ENCODE data around the gene TNFRSF14.

The TNFRSF14 gene

DNA sequence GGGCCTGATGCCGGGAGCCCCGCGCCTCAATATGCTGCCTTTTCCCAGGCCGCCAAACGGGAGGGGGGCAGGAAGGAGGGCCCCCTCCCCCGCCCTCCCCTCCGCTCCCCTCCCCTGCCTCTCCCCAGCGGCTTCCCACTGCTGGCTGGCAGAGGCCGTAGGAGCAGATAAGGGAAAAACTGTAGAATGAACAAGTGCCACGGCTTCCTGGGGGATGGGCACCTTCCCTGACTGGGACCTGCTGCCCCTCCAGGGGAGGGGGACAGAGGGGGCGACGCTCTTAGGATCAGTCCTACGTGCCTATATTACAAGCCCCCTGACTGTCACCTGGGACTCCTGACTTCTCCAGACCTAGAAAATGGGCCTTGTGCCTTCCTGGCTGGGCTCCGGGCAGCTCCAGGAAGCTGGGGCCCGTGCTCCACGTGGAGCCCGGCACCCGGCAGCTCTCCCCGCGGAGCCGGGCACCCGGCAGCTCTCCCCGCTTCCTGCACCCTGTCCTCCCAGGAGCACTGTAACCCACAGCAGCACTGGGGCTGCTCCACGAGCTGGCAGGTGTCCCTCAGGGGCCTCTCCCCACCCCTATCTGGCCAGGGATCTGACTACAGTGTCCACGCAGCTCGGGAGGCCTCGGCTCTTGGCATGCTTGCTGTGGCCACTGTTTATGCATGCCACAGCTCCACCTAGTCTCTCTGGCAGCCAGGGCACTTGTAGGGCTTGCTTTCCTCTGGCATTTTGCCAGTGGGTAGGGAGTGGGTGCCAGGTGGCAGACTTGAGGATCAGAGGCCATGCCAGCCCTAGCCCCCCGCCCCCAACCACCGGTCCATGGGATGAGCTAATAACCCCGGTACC lies 25.4 kb upstream of the TNFRSF14 start:
- H3K27me3 ChIP-seq (ENCODE audit: low read depth, low read length): peaks cover 37% of the 10 kb centered on the region
- peaks cover 5 to 39% of the 10 kb centered on the region in 2 donors for H3K4me1 ChIP-seq (ENCODE audit: control insufficient read depth in 1 of 2, insufficient read depth in 2 of 2, low read length in 2 of 2)
- no peak overlapping the region for H3K4me3 ChIP-seq (ENCODE audit: low read depth in 1 of 2, low read length in 2 of 2)
- no peak overlapping the region for H3K27ac ChIP-seq (ENCODE audit: low read length)
- no peaks in the 10 kb centered on the region for H3K36me3 ChIP-seq (ENCODE audit: control insufficient read depth in 1 of 2, insufficient read depth in 2 of 2, low read length in 2 of 2)
- H3K9me3 ChIP-seq (ENCODE audit: control insufficient read depth in 1 of 2, low read length in 2 of 2): no peaks in the 10 kb centered on the region

DNA sequence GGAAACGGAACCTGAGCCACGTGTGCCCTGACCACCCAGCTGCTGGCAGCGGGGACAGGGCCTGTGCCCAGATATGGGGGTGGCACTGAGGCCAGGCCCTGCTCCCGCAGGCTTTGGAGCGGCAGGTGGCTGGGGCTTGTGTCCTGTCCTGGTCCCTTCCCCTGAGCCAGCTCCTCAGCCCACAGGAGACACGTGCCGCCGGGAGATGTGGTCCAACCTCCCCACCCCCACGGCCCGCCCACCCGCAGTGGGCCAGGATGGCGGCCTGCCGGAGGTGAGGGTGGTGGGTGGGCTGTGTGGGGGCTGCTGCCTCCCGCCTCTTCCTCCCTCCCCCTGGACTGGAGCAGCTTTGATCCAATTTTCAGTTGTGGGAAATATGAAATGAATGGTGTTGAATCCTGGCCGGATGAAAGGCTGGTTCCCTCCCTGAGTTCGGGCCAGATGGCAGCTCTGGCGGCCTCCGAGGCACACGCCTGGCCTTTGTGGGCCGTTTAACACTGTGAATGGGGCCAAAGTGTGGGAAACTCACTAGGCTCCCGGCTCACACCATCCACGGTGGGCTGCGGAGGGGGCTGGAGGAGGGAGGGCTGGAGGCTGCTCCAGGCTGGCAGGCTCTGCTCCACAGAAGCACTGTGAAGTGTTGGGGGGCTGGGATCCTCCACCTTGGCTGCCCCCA lies 23.5 kb upstream of the TNFRSF14 start:
- Histone ChIP-seq H3K4me3 (ENCODE audit: low read depth in 1 of 2, low read length in 2 of 2) (no peak overlapping the region), H3K27me3 (ENCODE audit: low read depth, low read length) (peaks cover 43% of the 10 kb centered on the region), H3K36me3 (ENCODE audit: control insufficient read depth in 1 of 2, insufficient read depth in 2 of 2, low read length in 2 of 2) (no peaks in the 10 kb centered on the region), H3K27ac (ENCODE audit: low read length) (no peak overlapping the region), H3K9me3 (ENCODE audit: control insufficient read depth in 1 of 2, low read length in 2 of 2) (no peaks in the 10 kb centered on the region), H3K4me1 (ENCODE audit: control insufficient read depth in 1 of 2, insufficient read depth in 2 of 2, low read length in 2 of 2) (peaks cover 0 to 29% of the 10 kb centered on the region in 2 donors)

DNA sequence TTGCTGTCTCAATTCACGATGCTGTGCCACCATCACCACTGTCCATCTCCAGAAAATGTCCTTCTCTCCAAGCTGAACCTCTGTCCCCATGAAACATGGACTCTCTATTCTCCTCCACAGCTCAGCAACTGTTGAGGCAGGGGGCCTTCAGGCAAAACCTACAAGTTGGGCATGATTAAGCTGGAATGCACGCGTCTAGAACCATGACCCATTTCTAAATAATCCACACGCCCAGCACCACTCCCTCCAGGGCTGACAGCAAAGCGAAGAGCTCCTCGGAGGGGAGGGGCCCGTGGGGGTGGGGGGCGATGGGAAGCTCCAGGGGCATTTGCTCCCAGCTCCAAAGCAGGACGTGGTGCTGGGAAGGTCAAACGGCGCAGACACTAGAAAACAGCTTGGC lies 22.8 kb upstream of the TNFRSF14 start:
- H3K4me3 ChIP-seq (ENCODE audit: low read depth in 1 of 2, low read length in 2 of 2): no peak overlapping the region

DNA sequence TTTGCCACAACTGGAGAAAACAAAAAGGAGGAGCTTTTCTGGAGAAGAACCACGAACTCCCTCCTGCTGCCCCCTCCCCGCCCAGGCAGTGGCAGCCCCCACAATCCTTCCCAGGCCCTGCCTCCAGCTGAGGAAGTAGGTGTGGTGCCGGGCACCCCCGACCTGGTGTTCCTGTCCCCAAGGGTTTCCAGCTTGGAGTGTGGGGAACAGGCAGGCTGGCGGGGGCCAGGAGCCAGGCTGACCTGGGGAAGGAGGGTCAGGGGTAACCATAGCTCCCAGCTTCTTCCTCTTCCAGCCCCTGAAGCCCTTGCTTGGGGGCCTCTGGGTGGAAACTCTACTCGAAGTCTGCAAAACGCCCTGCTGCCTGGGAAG lies 21.9 kb upstream of the TNFRSF14 start:
- Histone ChIP-seq H3K27me3 (ENCODE audit: low read depth, low read length) (peaks cover 36% of the 10 kb centered on the region), H3K4me3 (ENCODE audit: low read depth in 1 of 2, low read length in 2 of 2) (no peak overlapping the region), H3K27ac (ENCODE audit: low read length) (no peak overlapping the region), H3K9me3 (ENCODE audit: control insufficient read depth in 1 of 2, low read length in 2 of 2) (no peaks in the 10 kb centered on the region), H3K36me3 (ENCODE audit: control insufficient read depth in 1 of 2, insufficient read depth in 2 of 2, low read length in 2 of 2) (no peaks in the 10 kb centered on the region), H3K4me1 (ENCODE audit: control insufficient read depth in 1 of 2, insufficient read depth in 2 of 2, low read length in 2 of 2) (peaks cover 0 to 15% of the 10 kb centered on the region in 2 donors)

More for the DNA sequence above, 22.8 kb upstream of the TNFRSF14 start:
- no peak overlapping the region for H3K27ac ChIP-seq (ENCODE audit: low read length)
- no peaks in the 10 kb centered on the region for H3K36me3 ChIP-seq (ENCODE audit: control insufficient read depth in 1 of 2, insufficient read depth in 2 of 2, low read length in 2 of 2)
- H3K4me1 ChIP-seq (ENCODE audit: control insufficient read depth in 1 of 2, insufficient read depth in 2 of 2, low read length in 2 of 2): peaks cover 0 to 24% of the 10 kb centered on the region in 2 donors
- peaks cover 43% of the 10 kb centered on the region for H3K27me3 ChIP-seq (ENCODE audit: low read depth, low read length)
- no peaks in the 10 kb centered on the region for H3K9me3 ChIP-seq (ENCODE audit: control insufficient read depth in 1 of 2, low read length in 2 of 2)

DNA sequence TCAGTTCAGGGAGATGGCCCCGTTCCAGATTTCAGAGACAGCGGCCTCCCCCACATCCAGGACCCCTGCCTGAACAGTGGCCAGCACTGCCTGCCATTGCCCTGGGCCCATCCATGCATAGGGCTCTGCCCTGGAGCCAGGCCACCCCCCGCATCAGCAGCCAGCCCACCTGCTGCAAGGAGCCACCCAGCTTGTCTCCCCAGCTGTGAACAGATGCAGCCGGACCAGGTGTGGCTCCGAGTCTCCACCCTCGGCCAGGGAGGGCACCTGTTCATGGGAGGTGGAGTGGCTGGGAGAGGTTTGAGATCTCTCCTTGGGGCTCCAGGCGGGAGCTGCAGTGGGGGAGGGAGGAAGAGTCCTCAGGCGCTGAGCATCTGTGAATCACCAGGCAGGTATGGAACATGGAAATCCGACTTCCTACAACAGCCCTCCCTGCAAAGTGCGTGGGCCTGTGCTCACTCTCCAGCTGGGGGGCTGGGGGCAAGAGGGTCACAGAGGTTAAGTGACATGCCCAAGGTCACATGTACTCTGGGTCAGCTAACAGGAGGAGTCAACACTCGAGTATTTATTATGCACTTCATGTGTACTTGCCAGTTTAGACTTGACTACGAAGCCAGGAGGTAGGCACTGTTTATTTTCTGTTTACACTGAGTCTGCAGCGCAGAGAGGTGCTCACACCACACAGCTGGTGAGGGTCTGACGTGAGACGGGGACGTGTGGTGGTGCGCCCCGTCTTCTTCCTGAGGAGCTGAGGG lies 21.3 kb upstream of the TNFRSF14 start:
- H3K4me1 ChIP-seq (ENCODE audit: control insufficient read depth in 1 of 2, insufficient read depth in 2 of 2, low read length in 2 of 2): peaks cover 0 to 13% of the 10 kb centered on the region in 2 donors
- H3K36me3 ChIP-seq (ENCODE audit: control insufficient read depth in 1 of 2, insufficient read depth in 2 of 2, low read length in 2 of 2): no peaks in the 10 kb centered on the region
- H3K27ac ChIP-seq (ENCODE audit: low read length): no peak overlapping the region
- H3K27me3 ChIP-seq (ENCODE audit: low read depth, low read length): peaks cover 36% of the 10 kb centered on the region
- no peak overlapping the region for H3K4me3 ChIP-seq (ENCODE audit: low read depth in 1 of 2, low read length in 2 of 2)
- no peaks in the 10 kb centered on the region for H3K9me3 ChIP-seq (ENCODE audit: control insufficient read depth in 1 of 2, low read length in 2 of 2)

DNA sequence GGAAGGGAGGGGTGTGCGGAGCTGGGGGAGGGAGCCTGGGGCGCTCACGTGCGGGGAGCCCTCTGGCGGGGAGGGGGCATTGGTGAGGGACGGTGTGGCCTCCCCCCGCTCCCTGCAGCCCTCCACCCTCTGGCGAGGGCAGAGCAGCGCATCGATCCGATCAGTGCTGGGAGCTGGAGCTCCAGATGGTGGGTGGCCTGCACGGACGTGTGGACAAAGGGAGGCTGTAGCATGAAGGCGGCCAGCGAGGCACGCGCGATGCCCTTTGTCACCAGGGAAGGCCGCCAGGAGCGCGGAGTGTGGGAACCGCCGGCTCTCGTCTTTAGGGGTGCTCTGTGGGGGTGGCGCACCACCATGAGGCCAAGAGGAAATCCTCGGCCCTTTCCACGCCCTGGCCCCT lies 20.7 kb upstream of the TNFRSF14 start:
- Histone ChIP-seq H3K4me1 (ENCODE audit: control insufficient read depth in 1 of 2, insufficient read depth in 2 of 2, low read length in 2 of 2) (peaks cover 0 to 8% of the 10 kb centered on the region in 2 donors), H3K27ac (ENCODE audit: low read length) (no peak overlapping the region)

DNA sequence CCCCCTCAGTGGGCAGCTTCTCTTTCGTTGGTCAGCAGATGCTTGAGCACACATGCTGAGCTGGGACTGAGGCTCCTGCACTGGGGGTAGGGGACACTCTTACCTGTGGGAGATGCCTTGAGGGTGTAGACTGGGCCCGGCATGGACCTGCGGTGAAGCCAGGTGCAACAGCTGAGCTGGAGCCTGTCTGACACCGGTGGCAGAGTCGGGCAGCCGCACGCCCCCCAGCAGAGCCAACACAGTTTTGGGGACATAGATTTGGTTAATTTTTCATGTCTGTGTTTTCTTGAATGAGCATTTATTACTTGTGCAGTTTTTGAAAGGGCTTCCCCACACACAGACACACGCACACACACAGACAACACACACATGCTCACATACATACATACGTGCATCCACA lies 20.2 kb upstream of the TNFRSF14 start:
- H3K27me3 ChIP-seq (ENCODE audit: low read depth, low read length): peaks cover 31% of the 10 kb centered on the region

More for the DNA sequence above, 20.7 kb upstream of the TNFRSF14 start:
- Histone ChIP-seq H3K9me3 (ENCODE audit: control insufficient read depth in 1 of 2, low read length in 2 of 2) (no peaks in the 10 kb centered on the region), H3K36me3 (ENCODE audit: control insufficient read depth in 1 of 2, insufficient read depth in 2 of 2, low read length in 2 of 2) (no peaks in the 10 kb centered on the region), H3K4me3 (ENCODE audit: low read depth in 1 of 2, low read length in 2 of 2) (no peak overlapping the region), H3K27me3 (ENCODE audit: low read depth, low read length) (peaks cover 36% of the 10 kb centered on the region)

DNA sequence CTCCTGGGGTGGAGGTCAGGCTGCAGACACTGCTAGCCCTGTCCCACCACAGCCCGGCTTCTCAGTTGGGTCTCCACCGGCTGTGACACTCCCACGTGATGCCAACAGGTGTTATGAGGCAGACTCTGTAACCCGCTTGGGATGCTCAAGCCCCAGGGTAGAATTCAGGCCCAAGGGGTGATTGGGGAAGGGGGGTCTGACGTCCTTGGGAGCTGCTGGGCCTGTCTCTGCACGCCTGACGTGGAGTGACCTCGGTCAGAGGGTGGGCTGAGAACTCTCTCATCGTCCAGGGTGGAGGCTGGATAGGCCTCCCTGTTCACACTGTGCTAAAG lies 18.4 kb upstream of the TNFRSF14 start:
- no peaks in the 10 kb centered on the region for H3K9me3 ChIP-seq (ENCODE audit: control insufficient read depth in 1 of 2, low read length in 2 of 2)
- H3K27me3 ChIP-seq (ENCODE audit: low read depth, low read length): peaks cover 17% of the 10 kb centered on the region
- no peak overlapping the region for H3K4me3 ChIP-seq (ENCODE audit: low read depth in 1 of 2, low read length in 2 of 2)
- no peak overlapping the region for H3K27ac ChIP-seq (ENCODE audit: low read length)
- H3K36me3 ChIP-seq (ENCODE audit: control insufficient read depth in 1 of 2, insufficient read depth in 2 of 2, low read length in 2 of 2): no peaks in the 10 kb centered on the region
- no peaks in the 10 kb centered on the region for H3K4me1 ChIP-seq (ENCODE audit: control insufficient read depth in 1 of 2, insufficient read depth in 2 of 2, low read length in 2 of 2)

More for the DNA sequence above, 20.2 kb upstream of the TNFRSF14 start:
- H3K4me3 ChIP-seq (ENCODE audit: low read depth in 1 of 2, low read length in 2 of 2): no peak overlapping the region
- H3K27ac ChIP-seq (ENCODE audit: low read length): no peak overlapping the region
- H3K9me3 ChIP-seq (ENCODE audit: control insufficient read depth in 1 of 2, low read length in 2 of 2): no peaks in the 10 kb centered on the region
- H3K36me3 ChIP-seq (ENCODE audit: control insufficient read depth in 1 of 2, insufficient read depth in 2 of 2, low read length in 2 of 2): no peaks in the 10 kb centered on the region
- H3K4me1 ChIP-seq (ENCODE audit: control insufficient read depth in 1 of 2, insufficient read depth in 2 of 2, low read length in 2 of 2): peaks cover 0 to 3% of the 10 kb centered on the region in 2 donors

DNA sequence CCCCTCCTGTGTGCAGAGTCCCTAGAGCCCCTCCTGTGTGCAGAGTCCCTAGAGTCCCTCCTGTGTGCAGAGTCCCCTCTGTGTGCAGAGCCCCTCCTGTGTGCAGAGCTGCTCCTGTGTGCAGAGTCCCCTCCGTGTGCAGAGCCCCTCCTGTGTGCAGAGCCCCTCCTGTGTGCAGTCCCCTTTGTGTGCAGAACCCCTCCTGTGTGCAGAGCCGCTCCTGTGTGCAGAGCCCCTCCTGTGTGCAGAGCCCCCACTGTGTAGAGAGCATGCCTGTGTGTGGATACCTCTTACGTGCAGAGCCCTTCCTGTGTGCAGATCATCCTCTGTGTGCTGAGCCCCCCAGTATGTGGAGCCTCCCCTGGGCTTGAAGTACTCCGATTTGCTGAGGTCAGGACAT lies 17.8 kb upstream of the TNFRSF14 start:
- peaks cover 17% of the 10 kb centered on the region for H3K27me3 ChIP-seq (ENCODE audit: low read depth, low read length)
- H3K4me3 ChIP-seq (ENCODE audit: low read depth in 1 of 2, low read length in 2 of 2): no peak overlapping the region
- H3K9me3 ChIP-seq (ENCODE audit: control insufficient read depth in 1 of 2, low read length in 2 of 2): no peaks in the 10 kb centered on the region
- H3K4me1 ChIP-seq (ENCODE audit: control insufficient read depth in 1 of 2, insufficient read depth in 2 of 2, low read length in 2 of 2): peaks cover 0 to under 1% of the 10 kb centered on the region in 2 donors
- no peak overlapping the region for H3K27ac ChIP-seq (ENCODE audit: low read length)
- H3K36me3 ChIP-seq (ENCODE audit: control insufficient read depth in 1 of 2, insufficient read depth in 2 of 2, low read length in 2 of 2): no peaks in the 10 kb centered on the region

DNA sequence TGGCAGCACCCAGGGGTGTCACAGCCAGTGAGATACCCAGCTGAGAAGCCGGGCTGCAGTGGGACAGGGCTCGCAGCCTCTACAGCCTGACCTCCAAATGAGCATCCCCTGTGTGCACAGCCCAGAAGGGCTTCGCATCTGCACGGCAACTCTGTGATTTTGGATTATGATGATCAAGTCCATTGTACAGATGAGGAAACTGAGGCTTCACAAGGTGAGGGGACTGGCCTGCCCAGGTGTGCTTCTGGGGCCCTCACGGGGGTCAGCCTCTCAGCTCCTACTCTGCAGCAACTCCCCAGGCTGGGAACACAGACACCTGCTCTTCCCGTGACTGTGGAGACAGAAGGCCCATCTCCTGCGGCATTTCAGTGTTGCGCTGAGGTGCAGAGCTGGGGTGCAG lies 17.3 kb upstream of the TNFRSF14 start:
- H3K4me3 ChIP-seq (ENCODE audit: low read depth in 1 of 2, low read length in 2 of 2): no peak overlapping the region
- H3K27me3 ChIP-seq (ENCODE audit: low read depth, low read length): peaks cover 17% of the 10 kb centered on the region
- no peaks in the 10 kb centered on the region for H3K9me3 ChIP-seq (ENCODE audit: control insufficient read depth in 1 of 2, low read length in 2 of 2)
- no peaks in the 10 kb centered on the region for H3K36me3 ChIP-seq (ENCODE audit: control insufficient read depth in 1 of 2, insufficient read depth in 2 of 2, low read length in 2 of 2)
- H3K4me1 ChIP-seq (ENCODE audit: control insufficient read depth in 1 of 2, insufficient read depth in 2 of 2, low read length in 2 of 2): peaks cover 0 to 6% of the 10 kb centered on the region in 2 donors
- no peak overlapping the region for H3K27ac ChIP-seq (ENCODE audit: low read length)

DNA sequence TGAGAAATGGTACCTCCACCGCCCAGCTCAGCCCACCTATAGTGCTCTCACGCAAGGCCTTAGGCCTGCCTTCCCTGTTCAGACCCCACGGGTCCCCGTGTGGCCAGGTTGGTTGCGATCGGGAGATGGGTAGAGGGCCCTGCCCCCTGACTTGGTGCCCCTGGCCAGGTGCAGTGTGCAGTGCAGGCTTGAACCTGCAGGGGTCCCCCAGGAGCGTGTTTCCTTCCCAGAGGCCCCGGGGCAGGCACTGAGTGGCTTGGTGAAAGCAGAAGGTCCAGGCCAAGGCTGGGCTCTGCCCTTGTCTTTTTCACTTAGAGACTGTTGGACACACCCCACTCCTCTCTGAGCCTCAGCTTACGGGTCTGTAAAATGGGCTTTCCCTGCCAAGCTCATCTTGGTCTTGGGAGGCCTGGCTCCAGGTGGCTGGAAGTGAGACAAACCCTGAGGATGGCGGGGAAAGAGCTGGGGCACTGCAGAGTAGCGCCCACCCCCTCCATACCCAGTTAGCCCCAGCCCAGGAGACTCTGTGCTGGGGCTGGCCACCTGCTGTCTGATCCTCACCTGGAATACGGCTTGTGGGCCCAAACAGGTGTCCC lies 16.8 kb upstream of the TNFRSF14 start:
- Histone ChIP-seq H3K4me3 (ENCODE audit: low read depth in 1 of 2, low read length in 2 of 2) (no peak overlapping the region), H3K9me3 (ENCODE audit: control insufficient read depth in 1 of 2, low read length in 2 of 2) (no peaks in the 10 kb centered on the region), H3K36me3 (ENCODE audit: control insufficient read depth in 1 of 2, insufficient read depth in 2 of 2, low read length in 2 of 2) (no peaks in the 10 kb centered on the region), H3K4me1 (ENCODE audit: control insufficient read depth in 1 of 2, insufficient read depth in 2 of 2, low read length in 2 of 2) (peaks cover 0 to 11% of the 10 kb centered on the region in 2 donors), H3K27ac (ENCODE audit: low read length) (no peak overlapping the region), H3K27me3 (ENCODE audit: low read depth, low read length) (peaks cover 14% of the 10 kb centered on the region)

Data from muscle layer of duodenum (tissue), 2 donors.